ENCODE measurements around the gene FOLH1.
"Not testable (repeated sequence)": the region's sequence is repeated elsewhere in the genome, so short reads cannot be mapped to it uniquely, and the experiment has no call there.

FOLH1 gene

GRCh38 chr11:49175378-49175777 is 33.0 kb downstream of the FOLH1 start:
- not testable (repeated sequence) for DNase-seq

- not testable (repeated sequence) for DNase-seq
Measured at GRCh38 chr11:49174691-49175366, 33.6 kb downstream of the FOLH1 start.

DNA sequence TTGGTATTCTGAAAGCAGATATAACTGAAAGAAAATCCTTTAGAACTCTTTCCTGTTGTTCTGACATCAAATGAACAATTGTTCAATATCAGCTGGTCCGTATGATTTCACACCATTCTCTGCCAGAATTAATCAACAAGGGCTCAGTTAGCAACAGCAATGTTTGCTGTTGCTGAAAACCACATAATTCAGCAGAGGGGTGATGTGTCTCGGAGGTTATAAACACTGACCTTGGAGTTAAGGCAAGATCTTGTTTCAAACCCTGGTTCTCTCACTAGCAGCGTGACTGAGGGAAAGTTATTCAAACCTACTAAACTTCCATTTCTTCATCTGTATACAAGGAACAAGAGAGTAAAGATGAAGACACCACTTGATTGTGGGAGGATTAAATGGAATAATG is 36.8 kb downstream of the FOLH1 start:
- not testable (repeated sequence) for DNase-seq

DNA sequence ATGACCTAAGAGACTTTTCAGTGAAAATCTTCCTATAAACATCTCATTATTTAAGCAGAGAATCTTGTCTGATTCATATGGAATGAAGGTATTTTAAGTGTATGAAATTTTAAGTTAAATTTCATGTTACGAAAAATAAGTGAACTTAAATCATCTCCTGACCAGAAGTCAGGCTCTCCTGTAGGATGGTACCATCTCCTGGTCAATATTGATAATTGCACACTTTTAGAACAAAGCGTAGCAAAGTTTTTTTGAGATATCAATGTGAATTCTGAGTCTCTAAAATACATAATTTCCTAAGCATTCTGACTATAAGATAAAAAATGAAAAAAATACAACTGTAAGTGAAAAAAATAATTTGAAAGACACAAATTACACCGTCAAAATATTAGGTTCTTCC is 38.8 kb downstream of the FOLH1 start:
- DNase-seq = not testable (repeated sequence)

DNA sequence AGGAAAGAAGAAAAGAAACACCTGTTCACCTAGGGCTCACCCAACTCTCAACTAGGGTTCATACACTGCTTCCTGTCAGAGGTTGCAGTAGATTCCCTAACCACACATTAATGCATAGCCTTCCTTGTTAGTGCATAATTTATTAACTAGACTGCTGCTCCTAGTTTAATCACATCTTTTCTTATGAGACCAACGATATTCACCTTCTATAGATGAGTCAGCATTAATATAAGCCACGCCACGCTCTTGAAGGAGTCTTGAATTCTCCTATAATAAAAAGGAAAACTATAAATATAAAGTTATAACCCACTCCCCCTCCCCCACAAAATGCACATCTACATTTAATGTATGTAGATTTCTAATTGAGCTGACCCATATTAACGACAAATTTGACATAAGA is 39.4 kb downstream of the FOLH1 start:
- not testable (repeated sequence) for DNase-seq

DNA sequence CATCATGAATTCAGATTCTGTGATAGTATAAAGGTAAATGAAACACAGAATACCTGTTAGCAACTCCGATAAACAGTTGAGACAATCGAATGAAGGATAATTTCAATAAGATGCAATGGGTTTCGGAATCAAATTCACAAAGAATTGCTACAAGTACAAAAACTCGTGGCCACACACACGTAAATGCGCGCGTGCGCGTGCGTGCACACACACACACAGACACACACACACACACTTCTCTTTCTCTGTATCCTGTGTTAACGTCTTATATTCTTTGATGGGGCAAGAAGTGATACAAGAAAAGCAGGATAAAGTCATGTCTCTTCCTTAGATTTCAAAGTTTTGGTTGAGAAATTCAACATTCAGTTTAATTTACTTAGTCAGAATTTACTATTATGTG is 57.2 kb downstream of the FOLH1 start:
- DNase-seq = no peak

- DNase-seq = not testable (repeated sequence)
Measured at GRCh38 chr11:49102356-49102755, 106.0 kb downstream of the FOLH1 start.

Measured in NCI-H2171 (cell line).